ENCODE data around the gene C2CD4D.

The C2CD4D gene

DNA sequence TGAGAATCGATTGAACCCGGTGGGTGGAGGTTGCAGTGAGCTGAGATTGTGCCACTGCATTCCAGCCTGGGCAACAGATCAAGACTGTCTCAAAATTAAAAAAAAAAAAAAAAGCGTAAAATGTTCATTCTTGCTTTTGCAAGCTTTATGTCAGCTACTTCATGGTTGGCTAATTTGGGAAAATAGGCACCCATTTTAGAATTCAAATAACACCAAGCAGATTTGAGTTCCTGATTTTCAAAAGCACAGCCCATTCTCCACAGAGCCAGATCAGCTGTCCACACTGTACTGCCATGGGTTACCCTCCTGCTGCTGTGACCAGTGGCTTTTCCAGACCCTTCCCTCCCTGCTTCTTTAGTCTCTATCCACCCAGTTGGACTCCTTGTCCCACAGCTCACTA lies 9.5 kb upstream of the C2CD4D start:
- Mint-ChIP-seq H3K36me3 (peaks cover 23% of the 10 kb centered on the region), H3K4me3 (no peak overlapping the region), H3K27me3 (peaks cover 32% of the 10 kb centered on the region), H3K9me3 (no peaks in the 10 kb centered on the region), H3K27ac (no peak overlapping the region), H3K4me1 (peaks cover 8% of the 10 kb centered on the region)
- no peak for ATAC-seq

DNA sequence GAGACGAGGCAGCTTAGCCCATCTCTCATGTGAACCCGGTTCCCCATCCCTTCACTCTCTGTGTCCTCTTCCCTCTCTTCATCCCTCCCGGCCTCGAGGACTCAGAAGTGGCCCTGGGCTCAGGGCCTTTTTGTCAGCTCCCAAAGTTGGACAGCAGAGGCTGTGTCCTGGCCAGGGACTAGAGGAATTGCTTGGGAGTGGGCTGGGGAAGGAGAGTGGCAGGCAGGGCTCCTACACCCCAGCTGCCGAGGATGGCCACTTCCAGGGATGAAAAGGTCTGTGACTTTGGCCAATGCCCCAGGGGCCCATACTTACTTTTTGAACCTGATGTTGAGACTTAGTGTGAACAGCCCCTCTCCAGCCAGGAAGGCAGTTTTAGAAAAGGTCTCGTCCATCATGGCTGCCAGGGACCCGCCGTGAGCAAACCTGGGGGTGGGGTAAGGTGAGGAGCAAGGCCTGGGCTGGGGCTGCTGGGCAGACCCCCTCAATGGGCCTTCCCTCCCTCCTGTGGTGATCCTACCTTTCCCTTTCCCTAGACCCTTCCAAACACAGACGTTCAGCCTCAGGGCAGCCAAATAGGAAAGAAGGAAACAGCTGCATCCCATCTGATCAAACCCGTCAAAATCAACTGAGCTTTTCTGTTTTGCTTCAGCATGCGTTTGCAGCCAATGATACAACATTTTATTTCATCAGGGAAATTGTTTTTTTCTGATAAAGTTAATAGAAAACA lies 8.4 kb upstream of the C2CD4D start:
- H3K4me3 Mint-ChIP-seq: no peak overlapping the region
- H3K4me1 Mint-ChIP-seq: peaks cover 13% of the 10 kb centered on the region
- H3K36me3 Mint-ChIP-seq: peaks cover 23% of the 10 kb centered on the region
- H3K9me3 Mint-ChIP-seq: no peaks in the 10 kb centered on the region
- no peak overlapping the region for H3K27ac Mint-ChIP-seq
- H3K27me3 Mint-ChIP-seq: peaks cover 32% of the 10 kb centered on the region
- no peak for ATAC-seq

DNA sequence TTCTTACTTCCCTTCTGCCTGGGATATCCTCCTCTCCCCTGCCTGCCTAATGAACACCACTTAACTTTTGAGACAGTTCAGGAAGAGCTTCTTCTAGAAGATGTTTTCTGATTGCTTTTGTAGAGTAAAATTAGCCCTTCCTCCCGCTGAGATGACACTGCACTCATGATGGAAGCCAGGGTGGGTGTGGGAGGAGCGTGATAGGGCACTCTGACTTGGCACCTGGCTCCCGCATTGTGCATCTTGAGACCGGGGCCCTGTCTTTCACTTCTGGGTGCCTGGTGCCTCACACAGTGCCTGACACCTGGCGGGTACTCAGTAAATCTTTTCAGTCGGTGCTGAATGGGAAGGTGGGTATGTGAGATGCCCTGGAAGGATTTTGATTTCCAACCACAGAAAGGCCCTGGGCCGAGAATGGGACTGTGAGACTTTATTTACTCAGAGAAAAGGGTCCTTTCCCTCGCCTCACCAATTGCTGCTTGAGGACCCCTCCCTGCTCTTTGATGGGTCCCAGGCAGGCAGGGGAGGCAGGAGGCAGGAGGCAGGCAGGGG lies 7.1 kb upstream of the C2CD4D start:
- Mint-ChIP-seq H3K9me3 (no peaks in the 10 kb centered on the region), H3K27me3 (peaks cover 26% of the 10 kb centered on the region), H3K36me3 (peaks cover 23% of the 10 kb centered on the region), H3K27ac (no peak overlapping the region), H3K4me1 (peaks cover 14% of the 10 kb centered on the region), H3K4me3 (no peak overlapping the region)
- ATAC-seq: no peak

DNA sequence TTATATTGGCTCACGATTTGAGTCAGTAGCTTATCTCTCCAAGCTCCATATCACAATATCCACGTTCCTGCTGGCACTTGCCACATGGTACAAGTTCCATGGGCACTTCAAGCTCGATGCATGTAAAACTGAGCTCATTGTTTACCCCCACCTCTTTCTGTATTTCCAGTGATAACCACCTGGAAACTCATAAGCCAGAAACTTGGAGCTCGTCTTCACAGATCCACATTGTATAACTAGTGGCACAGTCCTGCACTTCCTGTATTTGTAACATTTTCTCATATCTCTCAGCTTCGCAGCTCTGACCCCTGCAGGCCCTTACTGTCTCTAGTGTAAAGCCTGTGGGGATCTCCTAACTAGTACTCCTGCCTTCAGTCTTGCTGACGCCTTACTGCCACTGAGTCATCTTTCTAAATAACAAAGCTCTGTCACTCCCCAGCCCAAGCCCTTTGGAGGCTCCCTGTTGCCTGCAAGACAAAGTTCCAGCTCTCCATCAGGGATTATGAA lies 6.5 kb upstream of the C2CD4D start:
- H3K27ac Mint-ChIP-seq: no peak overlapping the region
- H3K4me1 Mint-ChIP-seq: peaks cover 14% of the 10 kb centered on the region
- no peak overlapping the region for H3K4me3 Mint-ChIP-seq
- H3K27me3 Mint-ChIP-seq: peaks cover 19% of the 10 kb centered on the region
- peaks cover 23% of the 10 kb centered on the region for H3K36me3 Mint-ChIP-seq
- no peaks in the 10 kb centered on the region for H3K9me3 Mint-ChIP-seq
- peak; percentile 66 for ATAC-seq

DNA sequence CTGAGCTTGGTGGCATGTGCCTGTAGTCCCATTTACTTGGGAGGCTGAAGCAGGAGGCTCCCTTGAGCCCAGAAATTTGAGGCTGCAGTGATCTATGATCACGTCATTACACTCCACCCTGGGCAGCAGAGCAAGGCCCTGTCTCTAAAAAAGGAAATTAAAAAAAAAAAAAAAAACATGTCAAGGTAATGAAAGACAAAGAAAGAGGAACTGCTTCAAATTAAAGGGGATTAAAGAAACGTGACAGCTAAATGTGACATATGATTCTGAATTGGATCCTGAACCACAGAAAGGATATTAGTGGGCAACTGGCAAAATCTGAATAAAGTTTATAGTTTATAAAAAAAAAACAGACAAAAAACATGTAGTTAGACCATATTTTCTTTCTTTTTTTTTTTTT lies 3.8 kb upstream of the C2CD4D start:
- peaks cover 18% of the 10 kb centered on the region for H3K36me3 Mint-ChIP-seq
- ATAC-seq: no peak
- H3K4me3 Mint-ChIP-seq: no peak overlapping the region
- peaks cover 9% of the 10 kb centered on the region for H3K27me3 Mint-ChIP-seq
- H3K9me3 Mint-ChIP-seq: no peaks in the 10 kb centered on the region
- H3K4me1 Mint-ChIP-seq: peaks cover 31% of the 10 kb centered on the region
- no peak overlapping the region for H3K27ac Mint-ChIP-seq

DNA sequence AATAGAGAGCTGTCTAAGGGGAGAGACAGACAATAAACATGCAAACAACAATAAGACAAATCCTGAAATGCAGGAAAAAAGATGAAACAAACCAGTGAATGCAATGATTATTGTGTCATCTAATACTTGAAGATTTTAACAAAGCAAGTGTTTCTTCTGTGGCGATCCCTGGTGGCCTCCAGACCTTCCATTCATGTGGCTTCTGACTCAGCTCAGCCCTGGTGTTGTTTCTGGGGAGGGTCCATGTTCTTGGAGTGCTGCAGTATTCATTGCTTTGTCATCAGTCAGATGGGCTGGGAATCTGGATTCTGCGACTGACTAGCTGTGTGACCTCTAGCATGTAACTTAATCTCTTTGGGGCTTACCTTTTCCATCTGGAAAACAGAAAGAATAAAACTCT lies 1.5 kb upstream of the C2CD4D start:
- peaks cover 28% of the 10 kb centered on the region for H3K27me3 Mint-ChIP-seq
- H3K4me3 Mint-ChIP-seq: no peak overlapping the region
- H3K4me1 Mint-ChIP-seq: peaks cover 41% of the 10 kb centered on the region
- ATAC-seq: no peak
- H3K9me3 Mint-ChIP-seq: no peaks in the 10 kb centered on the region
- no peak overlapping the region for H3K27ac Mint-ChIP-seq
- peaks cover 12% of the 10 kb centered on the region for H3K36me3 Mint-ChIP-seq

DNA sequence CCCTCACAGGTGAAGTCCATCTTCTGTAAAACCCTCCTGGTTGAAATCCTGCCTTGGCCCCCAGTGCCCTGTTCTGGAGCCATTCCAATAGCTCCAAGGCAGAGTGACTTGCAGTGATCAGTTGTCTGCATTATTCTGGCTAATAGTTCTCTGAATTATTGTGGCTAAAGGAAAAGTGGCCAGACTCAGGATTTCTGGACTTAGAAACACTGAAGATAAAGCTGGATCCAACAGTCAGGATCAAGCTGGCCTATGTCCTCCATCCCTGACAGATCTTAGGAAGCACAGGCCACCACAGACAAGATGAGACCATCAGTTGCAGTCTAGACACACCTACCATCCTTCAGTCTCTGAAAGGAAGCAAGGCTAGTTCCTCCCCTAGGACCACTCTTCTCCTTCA lies 801 bp upstream of the C2CD4D start:
- Mint-ChIP-seq H3K27me3 (peaks cover 29% of the 10 kb centered on the region), H3K9me3 (no peaks in the 10 kb centered on the region), H3K36me3 (peaks cover 8% of the 10 kb centered on the region), H3K4me1 (peaks cover 40% of the 10 kb centered on the region), H3K4me3 (peak overlapping the region; percentile 73), H3K27ac (peak overlapping the region; percentile 53)
- no peak for ATAC-seq

DNA sequence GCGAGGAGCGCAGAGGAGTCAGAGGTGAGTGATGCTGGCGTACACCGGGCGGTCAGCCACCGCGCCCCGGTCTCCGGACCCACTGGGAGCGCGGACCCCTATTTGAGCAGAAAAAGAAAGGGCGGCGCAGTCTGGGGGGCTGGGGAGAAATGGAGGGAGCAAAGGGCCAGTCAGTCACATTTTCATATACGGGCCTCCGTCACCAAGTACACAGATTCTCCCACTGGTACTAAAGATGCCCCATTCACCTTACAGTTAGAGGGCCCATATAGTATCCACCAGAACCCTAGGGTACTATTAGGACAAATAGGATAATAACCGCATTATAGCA lies 573 bp downstream of the C2CD4D start:
- peak overlapping the region; percentile 73 for H3K4me3 Mint-ChIP-seq
- H3K36me3 Mint-ChIP-seq: no peaks in the 10 kb centered on the region
- ATAC-seq: no peak
- peaks cover 29% of the 10 kb centered on the region for H3K27me3 Mint-ChIP-seq
- peaks cover 40% of the 10 kb centered on the region for H3K4me1 Mint-ChIP-seq
- H3K9me3 Mint-ChIP-seq: no peaks in the 10 kb centered on the region
- H3K27ac Mint-ChIP-seq: peak overlapping the region; percentile 53

DNA sequence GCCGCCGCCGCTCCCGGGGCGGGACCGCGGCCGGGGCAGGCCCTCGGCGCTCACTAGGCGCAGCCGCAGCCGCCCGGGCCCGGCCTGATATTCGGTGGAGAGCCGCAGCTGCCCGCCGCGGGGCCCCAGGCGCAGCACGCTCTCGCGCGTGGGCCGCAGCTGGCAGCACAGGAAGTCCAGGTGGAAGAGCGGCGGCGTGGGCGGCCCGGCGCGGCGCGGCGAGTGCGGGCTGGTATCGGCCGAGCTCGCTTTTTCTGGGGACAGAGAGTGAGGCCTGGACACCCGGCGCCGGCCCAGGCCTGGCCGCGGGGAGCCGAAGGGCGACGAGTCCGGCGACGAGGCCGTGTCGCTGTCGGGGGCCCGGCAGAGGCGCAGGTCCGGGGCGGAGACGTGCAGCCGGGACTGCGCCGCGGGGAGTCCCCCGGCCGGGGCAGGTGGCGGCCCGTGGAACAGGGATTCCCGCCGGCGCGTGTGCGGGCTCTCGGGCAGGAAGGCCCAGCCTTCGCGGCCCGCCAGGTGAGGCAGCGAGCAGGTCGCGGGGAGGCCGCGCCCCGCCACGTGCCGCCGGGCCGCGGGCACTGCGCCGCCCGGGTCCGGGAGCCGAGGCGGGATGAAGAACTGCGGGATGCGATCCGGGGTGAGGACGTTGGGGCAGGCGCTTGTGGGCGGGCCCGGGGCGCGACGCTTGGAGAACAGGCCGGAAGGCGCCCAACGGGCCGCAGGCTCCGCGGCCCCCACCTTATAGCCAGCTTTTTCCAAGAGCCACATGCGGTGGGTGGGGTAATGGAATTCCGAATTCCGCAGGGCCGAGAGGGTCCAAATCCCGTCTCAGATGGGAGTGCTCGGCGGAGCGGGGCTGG lies 1.2 kb downstream of the C2CD4D start:
- Mint-ChIP-seq H3K36me3 (no peaks in the 10 kb centered on the region), H3K27ac (peak overlapping the region; percentile 88), H3K27me3 (peaks cover 29% of the 10 kb centered on the region), H3K4me1 (peaks cover 39% of the 10 kb centered on the region), H3K9me3 (no peaks in the 10 kb centered on the region), H3K4me3 (peak overlapping the region; percentile 73)
- peak; percentile 59 for ATAC-seq

DNA sequence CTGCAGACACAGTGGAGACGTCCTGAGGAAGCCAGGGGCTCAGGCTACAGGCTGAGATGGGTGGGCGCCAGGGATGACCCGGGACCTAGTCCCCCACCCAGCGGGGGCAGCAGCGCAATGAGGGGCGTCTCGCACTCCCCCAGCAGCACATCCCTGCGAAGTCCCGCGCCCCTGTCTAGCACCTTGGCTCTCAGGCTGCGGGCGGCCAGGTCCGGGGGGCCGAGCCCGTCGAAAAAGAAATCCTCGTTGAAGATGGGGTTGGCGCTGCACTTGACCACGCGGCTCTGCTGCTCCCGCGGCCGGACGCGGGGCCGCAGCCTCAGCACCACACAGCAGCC lies 1.8 kb downstream of the C2CD4D start:
- H3K27me3 Mint-ChIP-seq: peaks cover 29% of the 10 kb centered on the region
- H3K36me3 Mint-ChIP-seq: no peaks in the 10 kb centered on the region
- peak overlapping the region; percentile 88 for H3K27ac Mint-ChIP-seq
- peak; percentile 2 for ATAC-seq
- H3K4me3 Mint-ChIP-seq: peak overlapping the region; percentile 84
- no peaks in the 10 kb centered on the region for H3K9me3 Mint-ChIP-seq
- H3K4me1 Mint-ChIP-seq: peaks cover 35% of the 10 kb centered on the region

DNA sequence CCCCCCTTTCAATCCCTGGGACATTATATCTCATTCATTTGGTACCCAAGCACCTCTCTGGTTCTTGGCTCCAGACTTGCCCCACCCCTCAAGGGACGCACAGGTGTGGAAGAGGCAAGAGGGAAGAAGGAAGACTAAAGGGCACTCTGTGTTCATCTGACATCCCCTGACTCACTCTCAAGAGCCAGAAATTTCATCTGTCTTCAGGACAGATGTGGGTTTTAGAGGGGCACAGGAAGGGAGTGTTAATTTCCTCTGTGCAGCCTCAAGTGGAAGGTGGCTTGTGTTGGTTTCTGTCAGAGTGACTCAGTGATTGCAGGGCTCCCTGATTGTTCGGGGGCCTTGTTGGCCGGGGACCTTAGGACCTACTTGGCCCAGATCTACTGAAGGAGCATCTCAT lies 2.4 kb downstream of the C2CD4D start:
- Mint-ChIP-seq H3K4me1 (peaks cover 35% of the 10 kb centered on the region), H3K9me3 (no peaks in the 10 kb centered on the region)
- ATAC-seq: no peak

DNA sequence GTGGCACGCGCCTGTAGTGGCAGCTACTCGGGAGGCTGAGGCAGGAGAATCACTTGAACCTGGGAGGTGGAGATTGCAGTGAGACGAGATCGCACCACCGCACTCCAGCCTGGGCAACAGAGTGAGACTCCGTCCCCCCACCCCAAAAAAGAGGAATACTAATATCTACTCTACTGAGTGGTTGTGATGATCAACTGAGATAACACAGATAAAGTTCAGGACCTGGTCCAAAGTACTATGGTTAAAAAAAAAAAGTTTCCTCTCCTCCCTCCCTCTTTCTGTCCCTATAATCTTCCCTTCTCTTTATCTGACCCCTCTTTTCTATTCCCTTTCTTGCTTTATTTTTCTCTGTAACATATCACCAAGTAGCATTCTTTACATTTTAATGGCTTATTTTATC lies 4.0 kb downstream of the C2CD4D start:
- no peak overlapping the region for H3K27ac Mint-ChIP-seq
- no peak for ATAC-seq
- peaks cover 47% of the 10 kb centered on the region for H3K27me3 Mint-ChIP-seq
- H3K4me1 Mint-ChIP-seq: peaks cover 40% of the 10 kb centered on the region
- no peaks in the 10 kb centered on the region for H3K9me3 Mint-ChIP-seq
- no peaks in the 10 kb centered on the region for H3K36me3 Mint-ChIP-seq
- no peak overlapping the region for H3K4me3 Mint-ChIP-seq

More for the DNA sequence above, 2.4 kb downstream of the C2CD4D start:
- peaks cover 32% of the 10 kb centered on the region for H3K27me3 Mint-ChIP-seq
- no peaks in the 10 kb centered on the region for H3K36me3 Mint-ChIP-seq
- peak overlapping the region; percentile 84 for H3K4me3 Mint-ChIP-seq
- peak overlapping the region; percentile 88 for H3K27ac Mint-ChIP-seq

DNA sequence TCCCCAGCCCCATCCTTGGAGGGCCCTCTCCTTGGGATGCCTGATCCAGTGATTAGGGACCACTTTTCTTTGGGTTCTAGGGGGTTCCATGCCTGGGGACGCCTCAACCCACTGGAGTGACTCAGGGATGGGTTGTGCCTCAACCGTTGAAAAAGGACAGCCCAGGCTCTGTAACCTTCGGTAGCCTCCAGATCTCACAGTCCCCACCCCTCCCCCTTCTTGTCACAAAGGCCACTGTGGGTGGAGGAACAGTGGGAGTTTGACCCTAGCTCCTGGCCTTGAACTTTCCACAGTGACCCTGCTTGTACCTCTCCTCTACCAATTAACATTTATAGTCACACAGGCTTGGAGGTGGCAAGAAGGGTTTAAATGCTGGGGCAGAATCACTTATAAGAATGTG lies 5.4 kb downstream of the C2CD4D start:
- ATAC-seq: no peak
- peaks cover 46% of the 10 kb centered on the region for H3K27me3 Mint-ChIP-seq
- no peak overlapping the region for H3K27ac Mint-ChIP-seq
- H3K4me1 Mint-ChIP-seq: peaks cover 35% of the 10 kb centered on the region
- no peak overlapping the region for H3K4me3 Mint-ChIP-seq
- H3K9me3 Mint-ChIP-seq: no peaks in the 10 kb centered on the region
- no peaks in the 10 kb centered on the region for H3K36me3 Mint-ChIP-seq

DNA sequence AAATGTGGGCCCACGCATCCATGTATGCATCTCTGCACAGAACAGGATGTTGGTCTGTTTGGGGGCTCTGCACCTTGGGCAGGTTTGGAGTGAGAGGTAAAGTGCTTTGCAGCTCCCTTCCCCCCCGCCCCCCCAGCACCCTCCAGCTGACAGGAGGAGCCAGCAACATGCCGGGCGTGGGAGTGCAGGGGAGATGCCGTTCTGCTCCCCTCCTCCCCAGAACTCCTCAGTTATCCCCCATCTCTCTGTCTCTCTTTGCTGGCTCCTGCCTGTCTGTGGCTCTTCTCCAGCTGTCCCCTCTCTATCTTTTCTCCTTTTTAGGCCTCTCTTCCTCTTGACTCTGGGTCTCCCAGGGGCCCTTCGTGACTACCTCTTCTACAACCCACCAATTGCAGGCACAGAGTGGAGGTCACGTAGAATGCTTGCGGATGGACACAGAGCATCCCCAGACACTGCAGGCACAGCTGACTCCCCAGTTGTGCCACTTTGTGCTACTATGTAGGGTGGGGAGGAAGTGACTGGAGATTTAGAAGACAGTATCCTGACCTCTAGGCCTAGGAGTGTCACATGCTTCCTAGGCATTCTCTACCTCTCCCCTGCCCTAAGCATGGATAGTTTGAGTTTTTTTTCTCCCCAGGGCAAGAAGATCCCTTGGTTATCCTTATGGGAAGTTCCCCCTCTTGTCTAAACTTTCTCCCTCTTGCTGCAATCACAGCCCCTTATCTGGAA lies 6.3 kb downstream of the C2CD4D start:
- H3K27me3 Mint-ChIP-seq: peaks cover 52% of the 10 kb centered on the region
- H3K36me3 Mint-ChIP-seq: no peaks in the 10 kb centered on the region
- H3K4me1 Mint-ChIP-seq: peaks cover 34% of the 10 kb centered on the region
- no peaks in the 10 kb centered on the region for H3K9me3 Mint-ChIP-seq
- ATAC-seq: no peak
- H3K27ac Mint-ChIP-seq: no peak overlapping the region
- no peak overlapping the region for H3K4me3 Mint-ChIP-seq

DNA sequence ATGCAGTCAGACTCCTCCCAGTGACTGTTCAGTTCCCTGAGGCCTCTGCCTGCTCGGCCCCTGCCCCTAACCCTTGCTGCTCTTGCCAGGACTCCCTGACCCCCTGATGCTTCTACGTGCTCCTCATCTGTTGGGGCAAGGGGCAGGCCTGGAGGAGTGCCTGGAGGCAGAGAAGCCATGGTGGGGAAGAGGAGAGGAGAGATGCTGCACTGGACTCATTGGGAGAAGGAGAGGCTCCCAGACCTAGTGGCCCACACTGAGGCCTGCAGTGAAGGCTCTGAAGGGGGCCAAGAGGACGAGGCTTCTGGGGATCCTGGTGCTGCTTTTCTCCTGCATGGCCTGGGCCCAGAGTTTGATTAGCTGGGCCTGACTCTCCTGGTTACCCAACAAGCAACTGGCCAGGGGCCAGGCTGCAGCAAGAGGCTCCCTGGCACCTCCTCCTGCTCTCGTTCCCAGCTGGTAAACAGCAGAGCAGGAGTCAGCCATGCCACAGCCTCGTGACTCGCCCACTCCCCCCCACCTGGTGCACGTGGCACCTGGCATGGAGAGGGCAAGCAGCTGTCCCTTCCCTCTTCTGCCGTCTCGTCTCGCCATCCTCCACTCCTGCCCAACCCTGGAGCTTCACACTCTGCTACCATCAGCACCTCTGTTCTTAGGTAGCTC lies 7.2 kb downstream of the C2CD4D start:
- no peaks in the 10 kb centered on the region for H3K9me3 Mint-ChIP-seq
- peaks cover 30% of the 10 kb centered on the region for H3K4me1 Mint-ChIP-seq
- H3K27me3 Mint-ChIP-seq: peaks cover 46% of the 10 kb centered on the region
- no peak overlapping the region for H3K27ac Mint-ChIP-seq
- ATAC-seq: no peak
- no peaks in the 10 kb centered on the region for H3K36me3 Mint-ChIP-seq
- H3K4me3 Mint-ChIP-seq: no peak overlapping the region

All from stimulated activated memory B cell treated with anti-CD40 and anti-IgM and Interleukin-4, amounts not matched to agents 10 μg/mL and 1 μg/mL and 100 μg/mL, for 72 hours (primary cell).